ENCODE results near the gene RYR2. TPM values are rescaled to one million over a fixed set of nuclear protein-coding genes. Genes with fewer than 3 reads are reported as not detected.

The RYR2 gene
- total and polyA plus RNA-seq, 2 experiments from 2014 or later = 0.50 to 0.95 TPM

DNA sequence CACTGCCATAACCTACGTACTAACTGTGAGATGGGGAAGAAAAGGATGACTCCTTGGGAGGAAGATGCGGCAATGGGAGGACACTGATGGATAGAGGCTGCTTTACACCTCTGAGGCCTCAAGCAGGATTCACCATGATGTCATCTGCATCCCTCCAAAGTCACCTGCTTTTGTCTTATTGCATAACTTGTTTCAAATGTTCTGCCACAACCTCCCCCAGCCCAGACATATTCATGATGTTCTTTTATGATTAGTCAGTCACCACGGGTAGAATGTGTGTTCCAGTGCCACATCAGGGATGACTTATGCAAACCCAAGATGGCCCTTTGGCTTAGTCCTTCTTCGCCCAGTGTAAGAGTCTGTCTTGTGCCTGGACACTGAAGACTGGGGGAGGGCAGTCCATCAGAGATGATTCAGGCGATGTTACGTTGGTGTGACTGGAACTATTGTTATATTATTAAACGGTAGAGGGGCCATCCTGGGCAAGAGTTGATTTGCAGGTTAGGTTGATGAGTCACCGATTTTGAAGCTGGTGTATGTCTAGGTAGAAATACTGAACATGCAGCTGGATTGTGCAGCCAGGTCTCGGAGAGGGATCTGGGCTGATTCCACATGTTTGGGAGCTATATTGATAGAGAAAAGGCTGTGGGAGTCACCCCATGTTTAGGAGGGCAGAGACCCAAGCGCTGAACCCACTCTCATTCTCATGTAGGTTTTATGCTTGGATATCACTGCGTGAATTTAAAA lies 32.6 kb downstream of the RYR2 start:
- DNase-seq (ENCODE audit: low spot score) = no peak
- Histone ChIP-seq H2AFZ (no peak overlapping the region), H4K20me1 (ENCODE audit: insufficient read depth, poor library complexity, severe bottlenecking) (no peaks in the 10 kb centered on the region), H3K27ac (no peak overlapping the region), H3K79me2 (no peaks in the 10 kb centered on the region), H3K4me2 (no peak overlapping the region), H3K9me3 (ENCODE audit: low read depth) (no peaks in the 10 kb centered on the region), H3K36me3 (replicated peaks; ENCODE audit: insufficient read depth, low read depth) (no peaks in the 10 kb centered on the region), H3K4me3 (no peak overlapping the region), H3K27me3 (no peaks in the 10 kb centered on the region), H3K4me1 (ENCODE audit: insufficient read depth) (no peaks in the 10 kb centered on the region), H3K9me2 (replicated peaks; ENCODE audit: insufficient read depth) (no peaks in the 10 kb centered on the region)
- TF ChIP-seq EZH2phosphoT487 (IDR thresholded peaks at IDR 0.05; ENCODE audit: low read depth, severe bottlenecking, unreplicated experiment) (no peak), EZH2 (IDR thresholded peaks at IDR 0.05; ENCODE audit: borderline replicate concordance) (no peak)
- TF ChIP-seq, protein P1, sequence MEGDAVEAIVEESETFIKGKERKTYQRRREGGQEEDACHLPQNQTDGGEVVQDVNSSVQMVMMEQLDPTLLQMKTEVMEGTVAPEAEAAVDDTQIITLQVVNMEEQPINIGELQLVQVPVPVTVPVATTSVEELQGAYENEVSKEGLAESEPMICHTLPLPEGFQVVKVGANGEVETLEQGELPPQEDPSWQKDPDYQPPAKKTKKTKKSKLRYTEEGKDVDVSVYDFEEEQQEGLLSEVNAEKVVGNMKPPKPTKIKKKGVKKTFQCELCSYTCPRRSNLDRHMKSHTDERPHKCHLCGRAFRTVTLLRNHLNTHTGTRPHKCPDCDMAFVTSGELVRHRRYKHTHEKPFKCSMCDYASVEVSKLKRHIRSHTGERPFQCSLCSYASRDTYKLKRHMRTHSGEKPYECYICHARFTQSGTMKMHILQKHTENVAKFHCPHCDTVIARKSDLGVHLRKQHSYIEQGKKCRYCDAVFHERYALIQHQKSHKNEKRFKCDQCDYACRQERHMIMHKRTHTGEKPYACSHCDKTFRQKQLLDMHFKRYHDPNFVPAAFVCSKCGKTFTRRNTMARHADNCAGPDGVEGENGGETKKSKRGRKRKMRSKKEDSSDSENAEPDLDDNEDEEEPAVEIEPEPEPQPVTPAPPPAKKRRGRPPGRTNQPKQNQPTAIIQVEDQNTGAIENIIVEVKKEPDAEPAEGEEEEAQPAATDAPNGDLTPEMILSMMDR (IDR thresholded peaks at IDR 0.05; ENCODE audit: poor library complexity) = no peak
- 95% methylated on average over 11 of the region's 11 CpGs for WGBS (ENCODE audit: low lambda C conversion rate, missing lambda C conversion rate)

DNA sequence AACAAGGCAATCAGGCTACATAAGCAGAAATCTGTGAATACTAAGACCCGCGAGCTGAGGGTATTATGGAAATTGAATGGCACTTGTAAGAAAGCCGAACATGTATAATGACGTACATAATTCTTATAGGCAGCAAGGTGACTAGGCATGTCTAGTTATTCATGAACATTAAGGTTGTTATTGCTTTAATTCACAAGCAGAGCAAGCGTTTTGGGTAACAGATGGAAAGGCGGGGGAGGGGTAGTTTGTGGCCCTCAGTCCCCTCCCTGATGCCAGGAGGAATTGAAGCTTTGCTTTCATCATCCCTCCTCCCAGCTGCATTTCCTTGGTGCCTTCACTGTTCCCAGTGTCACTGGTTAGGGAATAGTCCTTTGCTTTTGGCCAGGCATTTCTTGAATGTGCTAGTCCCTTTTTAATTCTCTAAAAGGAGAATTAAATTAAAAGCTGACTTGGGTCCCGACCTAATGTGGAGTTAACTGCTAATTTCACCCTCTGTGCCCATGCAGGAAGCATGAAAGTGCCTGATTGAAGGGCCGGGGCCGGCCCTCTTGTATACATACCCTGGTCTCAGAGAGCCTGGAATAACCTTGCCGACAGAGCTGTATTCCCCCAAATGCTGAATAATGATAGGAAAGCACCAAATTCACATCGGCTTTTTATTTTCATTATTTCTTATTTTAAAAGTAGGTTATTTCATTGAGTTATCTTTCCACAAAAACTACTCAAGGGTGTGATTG lies 42.5 kb downstream of the RYR2 start:
- no peaks in the 10 kb centered on the region for H3K36me3 ChIP-seq (replicated peaks; ENCODE audit: insufficient read depth, low read depth)
- H3K9me2 ChIP-seq (replicated peaks; ENCODE audit: insufficient read depth) = no peaks in the 10 kb centered on the region
- H2AFZ ChIP-seq = no peak overlapping the region
- H3K9me3 ChIP-seq (ENCODE audit: low read depth) = no peaks in the 10 kb centered on the region
- H4K20me1 ChIP-seq (ENCODE audit: insufficient read depth, poor library complexity, severe bottlenecking) = no peaks in the 10 kb centered on the region
- 79% methylated on average over 11 of the region's 11 CpGs for WGBS (ENCODE audit: low lambda C conversion rate, missing lambda C conversion rate)
- TF ChIP-seq, protein P1 (IDR thresholded peaks at IDR 0.05; ENCODE audit: poor library complexity) = no peak
- no peak for DNase-seq (ENCODE audit: low spot score)
- H3K27ac ChIP-seq = no peak overlapping the region
- no peak overlapping the region for H3K4me2 ChIP-seq
- no peaks in the 10 kb centered on the region for H3K27me3 ChIP-seq
- no peaks in the 10 kb centered on the region for H3K79me2 ChIP-seq
- no peak overlapping the region for H3K4me3 ChIP-seq
- no peaks in the 10 kb centered on the region for H3K4me1 ChIP-seq (ENCODE audit: insufficient read depth)

DNA sequence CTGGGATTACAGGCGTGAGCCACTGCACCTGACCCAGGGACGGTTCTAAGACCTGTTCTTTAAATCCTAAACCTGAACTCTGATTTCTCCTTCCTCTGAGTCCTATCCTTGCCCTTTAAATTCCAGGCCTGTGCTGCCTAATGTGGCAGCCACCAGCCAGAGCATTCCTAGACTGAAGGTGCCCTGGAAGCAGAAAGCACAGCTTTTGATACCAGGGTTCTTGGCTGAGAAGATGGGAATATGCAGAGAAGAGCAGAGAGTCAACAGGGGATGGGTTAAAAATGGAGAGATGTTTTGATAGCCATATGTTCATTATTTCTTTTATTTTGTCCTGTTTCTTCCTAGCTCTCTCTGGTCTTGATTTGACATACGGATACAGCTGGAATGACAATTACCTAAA lies 49.7 kb downstream of the RYR2 start:
- no peaks in the 10 kb centered on the region for H3K4me1 ChIP-seq (ENCODE audit: insufficient read depth)
- H2AFZ ChIP-seq = no peak overlapping the region
- no peaks in the 10 kb centered on the region for H3K27me3 ChIP-seq
- no peak overlapping the region for H3K4me2 ChIP-seq
- no peak overlapping the region for H3K4me3 ChIP-seq
- DNase-seq (ENCODE audit: low spot score) = no peak
- no peaks in the 10 kb centered on the region for H3K9me2 ChIP-seq (replicated peaks; ENCODE audit: insufficient read depth)
- no peak overlapping the region for H3K27ac ChIP-seq
- no peaks in the 10 kb centered on the region for H3K36me3 ChIP-seq (replicated peaks; ENCODE audit: insufficient read depth, low read depth)
- 93% methylated on average over 3 of the region's 3 CpGs for WGBS (ENCODE audit: low lambda C conversion rate, missing lambda C conversion rate)
- H3K9me3 ChIP-seq (ENCODE audit: low read depth) = no peaks in the 10 kb centered on the region
- no peaks in the 10 kb centered on the region for H3K79me2 ChIP-seq
- no peaks in the 10 kb centered on the region for H4K20me1 ChIP-seq (ENCODE audit: insufficient read depth, poor library complexity, severe bottlenecking)
- TF ChIP-seq, protein P1 (IDR thresholded peaks at IDR 0.05; ENCODE audit: poor library complexity) = no peak
- no peak for TF ChIP-seq EZH2 (IDR thresholded peaks at IDR 0.05; ENCODE audit: borderline replicate concordance)
- TF ChIP-seq EZH2phosphoT487 (IDR thresholded peaks at IDR 0.05; ENCODE audit: low read depth, severe bottlenecking, unreplicated experiment) = no peak

All from hepatocyte (in vitro differentiated cells).